GM12801 (cell line): ENCODE measurements around the gene RBP3.

Source experiments
- CTCF ChIP-seq: IDR thresholded peaks from one replicate; pipeline ENCODE4 v1.5.1; 2011; ENCODE audit warnings: control low read depth; ENCODE audit not compliant: insufficient read length; ENCODE audit errors: extremely low read depth

Gene RBP3

GRCh38 chr10:47305566-47305965 is 42.6 kb upstream of the RBP3 start:
- no peak for TF ChIP-seq CTCF

GRCh38 chr10:47306387-47307210 is 41.6 kb upstream of the RBP3 start:
- no peak for TF ChIP-seq CTCF

- no peak for TF ChIP-seq CTCF
Measured at GRCh38 chr10:47307381-47307780, 40.8 kb upstream of the RBP3 start.

- TF ChIP-seq CTCF = no peak
Measured at GRCh38 chr10:47308775-47309174, 39.4 kb upstream of the RBP3 start.

- TF ChIP-seq CTCF = no peak
Measured at GRCh38 chr10:47309408-47310089, 38.6 kb upstream of the RBP3 start.

- TF ChIP-seq CTCF = no peak
Measured at GRCh38 chr10:47310090-47310505, 38.1 kb upstream of the RBP3 start.

- no peak for TF ChIP-seq CTCF
Measured at GRCh38 chr10:47311193-47311931, 36.8 kb upstream of the RBP3 start.
